IPS DF 19.7 (cell line): ENCODE measurements around the gene DGKG.

Source experiments
- DNase-seq: peaks from one replicate; pipeline ENCODE4 v3.0.0-alpha.2; 2013; ENCODE audit warnings: low read depth, low spot score

Gene DGKG

DNA sequence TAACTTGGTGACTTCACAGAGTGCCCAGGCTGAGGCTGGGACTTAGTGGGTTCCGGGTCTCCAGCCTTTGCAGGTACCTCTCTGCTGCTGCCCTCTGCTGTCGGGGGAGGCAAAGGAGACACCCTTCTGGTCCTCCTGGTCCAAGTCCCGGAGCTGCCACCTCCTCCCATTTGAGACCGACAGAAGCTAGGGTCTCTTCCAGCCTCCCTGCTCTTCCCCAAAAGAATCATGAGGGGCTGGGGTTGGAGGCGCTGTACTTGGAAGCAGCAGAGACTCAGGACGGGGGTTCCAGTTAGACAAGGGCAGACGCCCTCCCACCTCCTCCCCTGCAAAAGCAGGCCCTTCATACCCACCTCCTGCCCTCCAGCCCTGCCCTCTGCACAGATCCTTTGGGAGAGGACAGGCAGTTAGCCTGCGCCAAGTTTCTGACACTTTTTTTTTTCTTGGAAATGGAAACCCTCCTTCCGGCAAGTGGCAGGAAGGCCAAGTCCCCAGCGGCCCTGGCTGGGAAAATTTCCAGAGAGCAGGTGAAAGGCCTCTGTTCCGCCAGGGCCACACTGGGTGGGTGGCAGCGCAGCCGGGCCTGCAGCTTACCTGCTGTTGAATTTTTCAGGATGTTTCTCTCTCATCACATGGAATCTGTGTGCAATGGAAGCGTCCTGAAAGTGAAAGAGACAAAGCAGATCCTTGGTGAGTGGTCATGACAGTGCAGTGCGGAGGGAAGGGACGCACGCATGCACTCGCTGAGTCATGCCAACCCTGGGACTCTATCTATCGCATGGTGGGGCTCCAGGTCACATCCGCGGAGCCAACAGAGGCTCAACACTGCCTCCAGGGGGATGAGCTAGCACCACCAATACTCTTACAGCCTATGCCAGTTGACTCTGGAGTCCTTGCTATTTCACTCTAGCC, 119.9 kb downstream of the DGKG start:
- peak; percentile 73 for DNase-seq

DNA sequence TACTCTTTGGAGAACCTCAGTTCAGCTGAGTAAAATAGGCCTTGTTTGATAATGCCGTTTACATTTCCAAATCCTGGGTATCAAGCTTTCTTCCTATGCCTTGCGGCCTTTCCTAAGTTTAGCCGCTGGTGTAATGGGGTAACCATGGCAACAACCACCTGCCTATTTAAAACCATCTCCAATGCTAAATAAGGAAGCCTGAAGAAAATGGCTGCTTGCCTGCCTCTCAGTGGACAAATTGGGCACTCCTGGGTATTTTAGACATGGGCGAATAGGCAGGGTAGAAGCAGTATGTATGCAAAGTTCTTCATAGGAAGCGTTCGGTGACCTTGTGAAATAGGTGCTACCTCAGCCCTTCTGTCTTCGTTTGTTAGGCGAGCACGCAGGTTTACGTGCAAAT, 122.7 kb downstream of the DGKG start:
- peak; percentile 74 for DNase-seq

DNA sequence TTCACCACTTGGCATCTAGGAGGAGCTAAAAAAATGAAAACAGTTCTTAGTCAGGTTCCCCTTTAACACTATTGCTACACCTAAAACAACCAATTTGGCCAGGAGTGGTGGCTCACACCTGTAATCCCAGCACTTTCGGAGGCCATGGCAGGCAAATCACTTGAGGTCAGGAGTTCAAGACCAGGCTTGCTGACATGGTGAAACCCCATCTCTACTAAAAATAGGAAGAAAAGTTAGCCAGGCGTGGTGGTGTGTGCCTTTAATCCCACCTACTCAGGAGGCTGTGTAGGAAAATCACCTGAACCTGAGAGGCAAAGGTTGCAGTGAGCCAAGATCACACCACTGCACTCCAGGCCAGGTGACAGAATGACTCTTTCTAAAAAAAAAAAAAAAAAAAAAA, 124.1 kb downstream of the DGKG start:
- no peak for DNase-seq

DNA sequence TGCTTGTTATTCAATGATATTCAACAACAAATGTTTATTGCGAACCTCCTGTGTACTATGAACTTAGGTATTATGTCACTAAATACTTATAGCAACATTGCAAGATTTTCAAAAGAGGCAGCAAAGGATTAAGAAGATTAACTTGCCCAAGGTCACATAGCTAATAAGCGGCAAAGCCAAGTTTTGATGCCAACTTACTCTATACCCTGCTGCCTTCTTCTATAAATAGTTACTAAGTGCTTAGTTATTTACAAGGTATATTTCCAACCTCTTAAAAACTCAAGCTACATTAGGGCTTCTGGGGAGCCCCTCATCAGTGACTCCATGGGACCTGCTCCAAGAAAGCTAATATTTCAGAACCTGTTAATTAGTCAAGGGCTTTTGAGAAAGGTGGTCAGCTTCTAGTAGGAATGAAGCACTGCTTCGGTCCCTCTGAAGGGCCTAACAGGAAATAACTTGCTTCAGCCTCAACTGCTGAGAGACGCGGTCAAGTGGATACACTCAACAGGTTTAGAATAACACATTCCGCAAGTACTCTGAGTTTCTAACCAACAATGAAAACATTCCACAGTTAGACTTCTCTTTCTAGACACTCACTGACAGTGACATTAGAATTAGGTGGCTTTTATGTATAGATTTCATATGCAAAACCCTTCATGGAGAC, 125.5 kb downstream of the DGKG start:
- no peak for DNase-seq

DNA sequence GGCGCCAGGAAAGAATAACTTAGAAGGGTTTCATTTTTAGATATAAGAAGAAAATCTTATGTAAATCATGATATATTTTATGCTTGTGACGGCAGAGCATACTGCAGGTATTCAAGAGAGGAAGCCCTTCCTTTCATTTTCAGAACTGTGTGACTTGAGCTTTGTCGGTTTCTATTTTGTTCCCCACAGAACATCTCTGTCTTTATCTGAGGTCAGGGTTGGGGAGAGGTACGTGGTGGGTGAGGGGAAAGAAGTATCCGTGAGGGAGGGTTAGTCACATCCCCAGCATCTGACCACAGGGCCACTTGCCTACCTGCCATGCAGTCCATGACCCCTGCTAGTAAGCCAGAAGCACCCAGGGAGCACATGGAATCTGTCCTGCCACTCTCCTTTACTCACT, 126.5 kb downstream of the DGKG start:
- DNase-seq: no peak

DNA sequence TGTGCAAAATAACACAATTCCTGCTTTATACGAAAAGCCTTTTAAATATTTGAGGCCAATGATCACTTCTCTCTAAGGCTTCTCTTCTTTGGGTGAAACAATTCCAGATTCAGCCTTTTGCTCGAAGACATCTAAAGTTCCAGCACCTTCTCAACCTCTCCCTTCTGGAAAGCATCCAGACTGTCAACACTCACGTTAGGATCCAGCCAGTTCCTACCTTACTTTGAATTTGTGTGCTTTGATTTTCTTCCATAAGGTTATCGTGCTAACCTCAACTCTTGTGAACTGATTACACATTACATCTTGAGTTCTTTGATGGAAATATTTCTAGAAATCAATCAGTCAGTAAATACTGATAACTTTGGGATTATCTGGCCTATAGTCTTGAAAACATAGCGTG, 127.9 kb downstream of the DGKG start:
- DNase-seq: no peak

DNA sequence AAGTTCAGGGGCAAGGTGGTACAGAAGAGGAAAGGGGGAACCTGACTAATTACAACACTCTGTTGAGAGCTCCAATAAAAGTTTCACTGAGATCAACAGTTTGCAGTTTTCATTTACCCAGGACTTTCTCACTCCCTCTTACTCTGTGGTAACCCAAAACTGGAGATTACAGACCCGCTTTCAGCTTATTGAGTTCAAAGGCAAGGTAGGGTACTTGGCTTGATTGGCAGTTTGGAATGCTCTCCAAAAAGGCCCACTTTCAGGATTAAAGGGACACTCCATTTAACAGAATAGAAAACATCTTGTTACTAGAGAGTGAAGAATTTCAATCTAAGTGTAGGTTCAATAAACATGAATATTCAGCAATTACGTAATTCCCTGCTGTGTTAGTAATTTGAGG, 135.6 kb downstream of the DGKG start:
- DNase-seq: no peak

DNA sequence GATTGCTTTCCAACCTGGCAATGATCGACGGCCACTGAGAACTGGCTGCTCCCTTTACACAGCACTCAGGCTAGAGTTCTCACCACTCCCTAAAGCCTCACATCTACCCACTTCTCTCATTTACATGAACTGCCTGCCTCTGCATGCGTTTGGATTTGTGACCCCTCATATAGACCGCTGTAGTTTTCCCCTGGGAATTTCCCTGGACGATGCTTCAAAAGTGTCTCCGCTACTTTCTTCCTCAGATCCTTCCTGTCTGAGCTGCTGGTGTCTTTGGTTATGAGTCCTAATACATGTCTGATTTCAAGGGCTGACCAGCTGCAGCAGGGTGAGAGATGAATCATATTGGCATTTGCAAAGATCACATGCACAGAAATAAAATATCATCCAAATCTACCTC, 136.4 kb downstream of the DGKG start:
- DNase-seq: no peak

DNA sequence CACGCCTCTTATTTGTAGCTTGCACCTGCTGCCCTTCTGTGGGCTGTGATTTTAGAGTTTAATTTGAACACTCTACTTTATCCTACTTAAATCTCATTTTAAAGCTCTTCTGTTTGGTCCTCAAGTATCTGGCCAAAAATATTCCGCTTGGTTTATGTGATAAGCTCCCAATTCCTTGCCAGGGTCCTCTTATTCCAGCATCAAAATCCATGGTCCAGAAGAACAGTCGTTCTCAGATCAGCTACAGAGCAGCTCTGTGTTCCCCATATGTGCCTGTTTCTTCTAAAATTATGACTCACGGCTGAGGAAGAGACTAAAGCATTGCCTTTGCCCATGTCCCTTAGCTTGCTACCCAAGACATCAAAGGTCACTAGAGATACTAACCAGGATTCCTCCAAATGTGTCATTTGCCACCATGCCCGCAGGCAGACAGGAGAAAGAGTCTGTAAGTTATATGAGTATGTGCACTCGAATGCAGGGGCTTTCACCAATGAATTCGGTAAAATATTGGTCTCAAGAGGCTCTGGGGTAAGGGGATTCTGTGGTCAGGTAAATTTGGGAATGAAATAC, 137.9 kb downstream of the DGKG start:
- no peak for DNase-seq

DNA sequence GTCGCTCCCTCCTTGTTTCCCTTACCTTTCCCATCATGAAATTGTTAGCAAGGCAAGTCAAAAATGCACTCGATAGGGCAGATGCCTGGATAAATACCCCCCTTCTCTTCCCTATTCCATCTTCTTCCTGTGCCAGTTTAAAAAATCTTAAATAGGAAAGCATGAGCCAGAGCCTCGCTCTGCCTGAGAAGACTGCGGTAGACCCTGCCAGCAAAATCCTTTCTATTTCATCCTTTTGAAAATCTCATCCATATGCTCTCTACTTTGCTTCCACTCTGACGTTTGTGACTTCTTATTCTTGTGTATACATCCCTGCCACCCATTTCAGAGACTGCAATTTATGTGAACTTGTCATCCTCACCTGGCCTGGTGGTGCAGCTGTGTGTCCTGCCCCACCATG, 138.6 kb downstream of the DGKG start:
- DNase-seq: no peak

DNA sequence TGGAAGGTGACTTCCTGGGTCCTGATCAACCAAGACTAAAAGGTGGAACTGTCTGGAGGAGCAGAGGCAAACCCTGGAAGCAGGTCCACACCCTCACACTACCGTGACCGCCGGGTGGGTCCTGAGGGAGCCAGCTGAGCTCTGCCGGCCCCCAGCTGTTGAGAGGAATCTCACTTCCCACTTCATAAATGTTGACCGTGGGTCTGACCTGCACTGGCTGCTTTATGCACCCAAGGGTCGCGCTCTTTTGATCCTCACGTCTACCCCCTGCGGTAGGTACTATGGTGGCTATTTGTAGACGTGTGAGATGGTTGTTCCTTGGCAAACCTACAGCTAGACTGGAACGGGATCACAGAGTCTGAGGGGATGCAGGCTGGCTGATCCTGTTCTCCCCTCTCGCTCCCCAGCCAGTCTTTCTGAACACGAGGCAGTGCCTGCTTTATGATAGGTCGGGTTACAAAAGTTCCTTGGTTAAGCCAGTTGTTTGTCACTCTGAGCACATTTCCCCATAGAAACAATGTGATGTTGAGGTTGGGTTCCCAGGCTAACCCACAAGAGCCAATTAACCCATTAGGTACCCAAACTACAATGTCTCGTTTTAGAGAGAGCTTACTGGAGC, 140.2 kb downstream of the DGKG start:
- DNase-seq: no peak

DNA sequence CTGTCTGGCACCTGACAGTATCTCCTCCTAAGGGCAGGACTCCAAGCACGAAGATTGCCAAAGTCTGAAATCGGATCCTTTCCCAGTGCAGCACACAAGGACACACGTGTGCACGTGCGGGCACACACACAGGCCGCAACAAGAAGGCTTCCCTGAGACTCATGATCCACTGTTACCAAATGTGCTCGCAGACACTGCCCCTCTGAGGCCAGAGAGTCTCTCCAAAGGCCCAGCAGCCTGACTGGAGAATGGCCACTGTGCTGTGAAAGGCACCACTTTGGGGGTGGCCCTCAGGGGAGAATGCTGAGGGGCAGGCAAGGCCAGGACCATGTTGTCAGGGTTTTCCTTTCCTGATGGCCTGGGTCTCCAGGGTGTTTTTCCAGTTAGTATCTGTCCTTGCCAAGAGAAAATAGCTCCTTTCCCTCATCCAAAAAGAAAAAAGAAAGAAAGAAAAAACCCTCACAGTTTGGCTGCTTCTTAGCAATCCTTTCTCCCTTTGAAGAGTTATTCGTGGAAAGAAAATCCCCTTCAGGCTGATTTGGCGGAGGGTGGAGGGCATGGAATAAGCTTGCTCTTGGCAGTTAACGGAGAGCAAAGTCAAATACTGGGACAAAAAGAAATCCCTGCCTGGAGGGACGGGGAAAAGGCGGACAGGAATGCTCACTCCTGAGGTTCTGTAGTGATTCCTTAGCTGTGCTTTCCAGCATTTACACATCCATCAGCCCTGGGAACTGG, 141.0 kb downstream of the DGKG start:
- DNase-seq: no peak

DNA sequence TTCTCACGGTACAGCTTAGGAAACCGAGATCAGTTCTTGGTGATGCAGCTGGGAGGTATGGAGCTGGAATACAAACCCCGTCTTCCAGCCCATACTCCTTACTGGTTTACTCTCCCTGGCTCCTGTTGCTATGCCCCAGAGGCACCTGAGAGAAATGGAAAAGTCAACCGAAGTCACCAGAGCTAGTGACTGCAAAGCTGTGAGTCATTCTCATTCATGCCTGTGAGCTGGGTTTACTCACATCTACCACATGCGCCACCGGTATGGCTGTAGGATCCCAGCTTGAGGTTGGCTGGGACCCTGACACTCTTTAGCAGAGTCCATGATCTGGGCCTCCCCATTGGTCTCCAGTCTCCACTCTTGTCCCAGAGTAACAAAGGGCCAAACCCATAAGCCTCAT, 141.7 kb downstream of the DGKG start:
- no peak for DNase-seq

DNA sequence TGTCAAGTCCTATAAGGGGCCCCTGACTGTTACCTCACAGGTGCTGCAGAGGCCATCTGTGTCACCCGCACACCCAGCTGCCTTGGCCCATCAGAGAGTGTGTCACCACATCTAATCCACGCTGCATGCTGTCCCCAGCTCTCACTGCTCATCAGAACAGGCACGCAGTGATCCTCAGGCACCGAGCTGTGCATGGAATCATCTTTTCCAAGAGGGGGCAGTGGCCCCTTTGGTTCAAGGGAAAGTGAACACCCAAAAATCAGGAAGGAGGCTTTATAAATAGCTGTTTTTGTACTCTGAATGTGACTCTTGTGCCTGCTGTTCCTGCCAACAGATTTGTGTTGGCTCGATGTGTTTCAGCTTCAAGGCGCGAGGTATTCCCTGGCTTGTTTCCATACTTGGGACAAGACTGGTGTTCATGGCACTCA, 142.8 kb downstream of the DGKG start:
- DNase-seq: no peak

DNA sequence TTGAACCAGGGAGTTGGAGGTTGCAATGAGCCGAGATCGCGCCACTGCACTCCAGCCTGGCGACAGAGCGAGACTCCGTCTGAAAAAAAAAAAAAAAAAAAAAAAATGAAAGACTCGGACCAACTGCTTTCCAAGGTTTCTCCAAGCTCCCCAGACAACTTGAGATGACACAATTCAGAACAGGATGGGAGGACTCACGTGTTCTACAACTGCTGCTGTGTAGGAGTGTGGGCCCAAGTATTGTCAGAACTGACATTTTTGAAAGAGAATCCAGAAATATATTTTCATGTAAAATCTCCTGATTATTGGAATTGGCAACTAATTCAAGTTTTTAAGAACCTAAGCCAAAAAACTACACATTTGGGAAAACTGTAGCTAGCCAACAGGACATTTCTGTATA, 143.6 kb downstream of the DGKG start:
- no peak for DNase-seq

DNA sequence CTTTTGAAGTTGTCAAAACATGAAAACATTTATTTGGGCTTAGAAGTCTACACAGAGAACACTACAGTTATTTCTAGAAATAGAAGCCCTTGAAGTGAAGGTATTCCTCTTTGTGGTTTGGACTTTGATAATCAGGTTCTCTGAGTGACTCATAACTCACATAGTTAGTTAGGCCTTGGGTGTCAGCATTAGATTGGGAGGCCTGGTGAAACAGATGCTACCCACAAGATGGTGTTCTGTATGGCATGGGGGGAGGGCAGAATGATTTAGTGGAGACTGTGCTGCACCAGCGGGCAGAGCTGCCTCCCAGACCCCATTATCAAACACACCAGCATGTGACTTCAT, 144.2 kb downstream of the DGKG start:
- no peak for DNase-seq

DNA sequence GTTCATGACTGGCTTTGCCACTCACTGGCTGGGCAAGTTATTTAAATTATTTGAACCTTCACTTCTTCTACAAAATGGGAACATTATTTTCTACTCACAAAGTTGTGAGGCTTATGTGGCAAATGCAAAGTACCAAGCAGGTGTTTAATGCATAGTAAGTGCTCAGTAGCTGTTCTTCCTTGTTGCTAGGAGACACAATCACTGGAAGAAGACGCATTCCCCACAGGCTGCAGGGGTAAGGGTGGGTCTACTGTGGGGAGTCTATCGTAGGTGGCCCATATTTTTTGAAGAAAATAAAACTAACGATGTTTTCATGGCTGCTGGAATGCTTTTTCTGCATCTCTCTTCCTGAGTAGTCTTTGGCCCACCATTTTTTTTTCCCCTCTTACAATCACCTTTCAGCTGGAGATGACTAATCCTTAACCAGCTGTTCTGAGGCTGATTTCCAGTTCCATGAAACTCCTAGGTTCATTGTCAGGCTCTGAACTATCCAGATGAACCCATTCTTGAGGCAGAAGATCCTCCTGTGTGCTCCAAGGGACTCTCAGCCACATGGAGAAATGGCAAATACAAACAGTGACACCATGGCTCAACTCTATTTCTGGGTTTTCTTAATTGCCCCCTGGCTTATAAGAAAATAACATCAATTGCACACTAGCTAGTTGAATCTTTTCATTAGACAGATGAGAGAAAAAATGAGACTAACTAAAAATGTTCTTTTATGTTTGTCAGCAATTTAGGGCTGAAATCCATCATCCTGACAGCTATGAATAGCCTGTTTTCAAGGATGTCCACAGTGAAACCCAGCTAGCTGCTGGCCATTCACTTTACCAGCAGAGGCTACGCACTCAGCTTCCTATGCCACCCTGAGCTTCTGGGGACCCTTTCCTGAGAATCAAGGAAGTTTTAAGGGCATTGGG, 144.9 kb downstream of the DGKG start:
- no peak for DNase-seq

DNA sequence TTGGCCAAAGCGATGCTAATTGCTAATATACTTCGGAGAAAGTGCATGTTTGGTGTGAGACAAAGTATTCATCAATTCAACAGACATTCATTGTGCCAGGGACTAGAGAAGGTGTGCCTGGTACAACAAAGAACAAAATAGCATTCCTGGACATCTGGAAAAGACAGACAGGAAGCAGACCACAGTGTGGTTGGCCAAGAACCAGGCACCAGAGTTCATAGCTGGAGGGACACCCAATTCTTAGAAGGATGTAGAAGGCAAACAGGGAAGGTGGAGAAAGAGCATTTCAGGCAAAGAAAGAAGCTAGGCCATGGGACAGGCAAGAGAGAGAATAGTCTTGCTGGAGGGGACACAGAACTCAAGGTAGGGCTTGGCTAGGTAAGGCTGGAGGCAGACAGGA, 147.4 kb downstream of the DGKG start:
- DNase-seq: no peak

DNA sequence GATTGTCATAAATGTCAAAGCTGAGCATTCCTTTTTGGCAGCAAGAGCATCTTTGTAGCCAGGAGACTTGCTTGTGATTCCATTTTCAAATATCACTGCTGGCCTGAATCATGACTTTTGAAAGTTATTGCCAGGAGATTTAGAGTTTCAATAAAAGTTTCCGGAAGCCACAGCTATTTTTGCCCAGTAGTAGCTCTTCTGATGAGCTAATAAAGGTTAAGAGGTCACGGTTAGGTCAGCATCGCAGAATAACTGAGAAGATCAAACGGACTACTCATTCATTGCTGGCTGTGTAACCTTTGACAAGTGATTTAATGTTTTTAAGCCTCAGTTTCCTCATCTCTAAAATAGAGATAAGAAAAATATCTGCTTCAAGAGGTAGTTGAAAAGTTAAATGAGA, 148.1 kb downstream of the DGKG start:
- no peak for DNase-seq

DNA sequence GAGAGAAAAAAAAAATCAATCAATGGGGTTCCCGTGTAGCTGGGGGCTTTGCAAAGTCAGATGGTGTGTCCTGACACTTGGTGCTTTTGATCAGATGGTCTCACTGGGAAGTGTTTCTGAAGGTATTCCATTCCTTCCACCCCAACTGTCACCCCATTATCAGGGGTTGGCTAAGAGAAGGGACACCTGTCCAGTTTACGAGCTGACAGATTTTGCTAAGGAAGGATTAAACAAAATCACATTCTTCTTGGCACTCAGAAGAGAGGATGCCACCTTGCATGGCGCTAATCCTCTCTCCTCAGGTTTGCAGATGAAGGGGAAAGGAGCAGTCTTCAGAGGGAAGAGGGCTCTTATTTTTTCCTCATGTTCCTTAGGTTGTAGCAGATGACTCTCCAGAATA, 149.4 kb downstream of the DGKG start:
- DNase-seq: no peak
